HG03103 (cell line): Measurements from ENCODE around the gene CCT7.

Experiments used
- ATAC-seq: cut with Tn5 transposase; IDR thresholded peaks from one replicate; pipeline ENCODE4 v1.9.1; 2021; ENCODE audit warnings: low read depth; ENCODE audit not compliant: unreplicated experiment

The CCT7 gene

GRCh38 chr2:73225513-73226360 is 8.4 kb upstream of the CCT7 start:
- no peak for ATAC-seq

- no peak for ATAC-seq
These were observed 7.0 kb upstream of the CCT7 start for GRCh38 chr2:73227086-73227485.

DNA sequence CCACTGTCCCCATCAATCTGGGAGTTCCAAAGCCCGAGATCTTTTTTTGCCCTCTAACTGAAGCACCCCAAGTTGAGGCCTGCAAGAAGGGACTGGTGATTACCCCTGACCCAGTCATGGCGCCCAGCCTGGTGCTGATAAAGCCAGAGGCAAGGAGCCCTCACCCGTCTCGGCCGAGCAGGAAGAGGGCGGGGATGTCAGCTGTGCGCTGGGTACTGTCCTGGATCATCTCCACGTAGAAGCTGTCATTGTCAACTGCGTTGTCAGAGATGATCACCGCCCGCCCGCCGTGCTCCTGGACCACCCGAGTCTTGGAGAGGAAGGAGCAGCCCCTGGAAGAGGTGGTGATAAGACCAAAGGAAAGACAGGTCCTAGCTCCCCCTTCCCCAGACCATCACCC is 5.5 kb upstream of the CCT7 start:
- no peak for ATAC-seq

GRCh38 chr2:73232403-73233153 is 1.5 kb upstream of the CCT7 start:
- peak; percentile 6 for ATAC-seq

- ATAC-seq, result peak; percentile 88
These were observed 765 bp upstream of the CCT7 start, which contains the start of gene PRADC1 for GRCh38 chr2:73233154-73233931. Gene PRADC1 (minus strand): TSS chr2:73233239. CDS start chr2:73233160, 79 bp downstream.

- ATAC-seq, result no peak
These were observed 1.4 kb downstream of the CCT7 start for GRCh38 chr2:73235315-73236028.

GRCh38 chr2:73237168-73237567 is 3.1 kb downstream of the CCT7 start:
- ATAC-seq, result no peak

DNA sequence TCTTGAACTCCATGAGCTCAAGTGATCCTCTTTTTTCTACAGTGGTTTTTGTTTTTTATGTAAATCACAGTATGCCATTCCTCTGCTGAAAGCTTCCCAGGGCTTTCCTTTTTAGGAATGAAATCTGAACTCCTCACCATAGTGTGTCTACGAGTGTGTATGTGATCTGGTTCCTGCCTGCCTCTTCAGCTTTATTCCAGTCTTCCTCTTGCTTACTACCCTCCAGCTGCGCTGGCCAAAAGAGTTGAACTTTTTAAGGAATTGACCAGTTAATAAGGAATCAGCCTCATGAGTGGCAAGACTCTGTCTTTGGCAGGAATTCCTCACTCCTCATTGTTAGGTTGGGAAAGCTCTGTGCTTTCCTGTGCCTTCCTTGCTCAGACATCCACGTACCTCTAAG is 4.0 kb downstream of the CCT7 start:
- ATAC-seq, result no peak

DNA sequence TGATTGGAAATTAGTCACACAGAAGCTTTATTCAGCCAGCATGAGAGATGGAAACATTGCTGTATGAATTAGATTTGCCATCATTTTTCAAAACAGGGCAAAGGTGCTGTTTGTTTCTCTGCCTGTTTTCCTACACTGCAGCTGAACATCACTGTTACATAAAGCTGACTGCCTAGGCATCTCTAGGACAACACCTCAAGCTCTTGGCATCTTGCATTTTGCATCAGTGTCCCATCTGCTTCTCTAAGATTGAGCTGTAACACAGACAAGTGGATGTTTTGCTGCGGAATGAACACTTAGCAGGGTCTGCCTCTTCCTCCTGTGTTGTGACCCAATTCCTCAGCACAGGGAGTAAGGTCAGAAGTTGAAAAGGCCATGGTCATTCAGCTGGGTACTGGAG is 4.9 kb downstream of the CCT7 start:
- no peak for ATAC-seq

GRCh38 chr2:73239776-73240175 is 5.7 kb downstream of the CCT7 start:
- ATAC-seq, result no peak

- no peak for ATAC-seq
These were observed 9.9 kb downstream of the CCT7 start for GRCh38 chr2:73243884-73244570.

- ATAC-seq, result no peak
These were observed 10.5 kb downstream of the CCT7 start for GRCh38 chr2:73244580-73244979.

GRCh38 chr2:73246850-73247249 is 12.7 kb downstream of the CCT7 start:
- ATAC-seq, result no peak

DNA sequence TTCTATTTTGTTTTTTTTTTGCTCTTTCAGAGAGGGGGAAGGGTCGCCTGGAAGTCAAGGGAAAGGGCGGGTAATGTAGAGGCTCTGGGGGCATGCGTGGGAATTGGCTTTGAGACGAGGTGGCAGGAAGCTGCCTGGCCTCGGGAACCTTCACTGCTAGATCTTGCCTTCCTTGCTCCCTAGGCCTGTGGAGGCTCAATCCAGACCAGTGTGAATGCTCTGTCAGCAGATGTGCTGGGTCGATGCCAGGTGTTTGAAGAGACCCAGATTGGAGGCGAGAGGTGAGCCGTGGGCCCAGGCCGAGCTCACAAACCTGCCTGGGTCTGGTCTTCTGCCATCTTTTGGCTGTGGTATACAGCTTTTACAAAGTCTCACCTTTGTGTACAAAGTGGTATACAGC is 15.5 kb downstream of the CCT7 start:
- no peak for ATAC-seq

- ATAC-seq, result no peak
These were observed 17.1 kb downstream of the CCT7 start for GRCh38 chr2:73250872-73251846.

DNA sequence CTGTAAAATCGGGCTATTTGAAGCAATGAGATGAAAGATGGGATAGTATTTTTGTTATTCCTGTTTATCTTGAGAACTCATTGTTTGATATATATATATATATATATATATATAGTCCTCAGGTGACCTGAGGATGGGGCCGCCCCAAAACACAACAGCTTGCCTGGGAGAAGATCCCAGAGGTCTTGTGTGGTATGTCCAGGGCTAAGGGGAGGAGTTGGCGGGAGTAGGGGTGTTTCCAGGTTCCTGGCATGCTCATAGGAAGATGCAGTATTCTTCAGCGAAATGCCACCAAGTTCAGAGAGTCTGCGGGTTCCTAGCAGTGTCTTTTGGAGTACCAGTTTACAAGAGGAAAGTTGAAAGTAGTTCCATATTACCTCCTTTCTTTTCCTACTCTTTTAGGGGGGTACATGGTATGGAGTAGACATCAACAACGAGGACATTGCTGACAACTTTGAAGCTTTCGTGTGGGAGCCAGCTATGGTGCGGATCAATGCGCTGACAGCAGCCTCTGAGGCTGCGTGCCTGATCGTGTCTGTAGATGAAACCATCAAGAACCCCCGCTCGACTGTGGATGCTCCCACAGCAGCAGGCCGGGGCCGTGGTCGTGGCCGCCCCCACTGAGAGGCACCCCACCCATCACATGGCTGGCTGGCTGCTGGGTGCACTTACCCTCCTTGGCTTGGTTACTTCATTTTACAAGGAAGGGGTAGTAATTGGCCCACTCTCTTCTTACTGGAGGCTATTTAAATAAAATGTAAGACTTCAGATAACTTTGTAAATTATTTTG is 18.3 kb downstream of the CCT7 start:
- no peak for ATAC-seq

DNA sequence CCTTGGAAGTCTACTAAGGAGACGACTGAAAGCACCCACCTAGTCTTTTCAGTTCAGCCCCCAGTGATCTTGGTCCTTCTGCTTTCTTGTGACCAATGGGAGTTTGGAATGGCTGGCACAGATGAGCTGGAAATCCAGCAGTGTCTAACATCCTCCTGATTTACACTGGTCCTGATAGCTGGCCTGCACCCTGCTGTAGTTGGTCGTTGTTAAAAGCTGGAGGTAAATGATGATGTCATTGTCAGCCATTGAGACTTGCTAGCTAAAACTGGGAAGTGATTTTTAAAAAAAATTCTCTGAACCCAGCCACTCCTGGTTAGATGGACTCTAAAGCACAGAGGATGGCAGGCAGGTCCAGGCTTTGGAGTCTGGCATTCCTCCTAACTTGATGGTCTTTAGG is 19.3 kb downstream of the CCT7 start:
- ATAC-seq, result no peak

DNA sequence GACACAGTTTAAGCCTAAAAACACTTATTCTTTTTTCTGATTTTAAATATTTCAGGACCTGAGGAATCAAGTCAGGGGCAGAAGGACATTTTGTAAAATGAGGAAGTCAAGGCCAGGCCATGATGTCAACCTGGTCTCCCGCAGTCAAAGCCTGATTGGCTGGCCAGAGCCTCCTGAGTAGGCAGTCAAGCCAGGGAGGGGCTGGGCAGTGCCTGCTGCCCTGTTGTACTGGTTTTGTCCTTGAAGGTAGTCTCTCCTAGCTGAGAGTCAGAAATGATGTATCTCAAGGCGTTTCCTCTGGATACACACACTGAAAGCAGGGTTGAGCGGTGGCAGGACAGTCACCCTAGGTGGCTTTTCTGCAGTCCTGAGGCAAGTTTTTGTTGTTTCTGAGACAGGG is 19.8 kb downstream of the CCT7 start:
- no peak for ATAC-seq
